HEK293 (cell line): ENCODE measurements around the gene GHRL.

Experiments
- CTCF ChIA-PET: fragments of 350-600 bp; formaldehyde crosslinking; extraction: SDS; loops from one replicate; lab custom pipeline; 2021; ENCODE audit warnings: antibody characterized with exemption; lab: Yijun Ruan, JAX
- POLR2A ChIA-PET: fragments of 300-600 bp; formaldehyde crosslinking; extraction: SDS; loops from one replicate; lab custom pipeline; 2020; ENCODE audit warnings: antibody characterized with exemption, inconsistent platforms; lab: Yijun Ruan, JAX
- H3K27ac ChIP-seq: fragments of 200-500 bp; sonication (Bioruptor generic); 2 replicates; pipeline ENCODE4 v1.5.1; 2014; ENCODE audit warnings: low read depth, low read length, control low read depth, inconsistent platforms; ENCODE audit errors: extremely low read depth
- H3K36me3 ChIP-seq, 2 experiments: fragments of 200-500 bp in 1 of 2; sonication (Bioruptor generic) in 1 of 2; 1 replicate in 1 of 2; 2 replicates in 1 of 2; pipeline ENCODE4 v1.5.1; 2014 to 2017; ENCODE audit warnings: inconsistent platforms in 2 of 2, low read length in 2 of 2; ENCODE audit not compliant: control insufficient read depth in 2 of 2, insufficient read depth in 1 of 2
- H3K4me1 ChIP-seq: fragments of 200-500 bp; sonication (Bioruptor generic); 2 replicates; pipeline ENCODE4 v1.5.1; 2014; ENCODE audit warnings: mild to moderate bottlenecking, low read length, inconsistent platforms; ENCODE audit not compliant: control insufficient read depth, insufficient read depth
- H3K4me3 ChIP-seq: 2 replicates; pipeline ENCODE4 v1.5.1; 2011; ENCODE audit warnings: low read depth, mild to moderate bottlenecking, control low read depth, low read length, moderate library complexity
- H3K9me3 ChIP-seq: fragments of 200-500 bp; sonication (Bioruptor generic); 2 replicates; pipeline ENCODE4 v1.5.1; 2014; ENCODE audit warnings: low read depth, low read length, inconsistent platforms; ENCODE audit not compliant: control insufficient read depth, insufficient read depth
- BCL11B ChIP-seq: fragments of 450-650 bp; formaldehyde crosslinking; IDR thresholded peaks from 2 replicates; pipeline ENCODE4 v1.5.1; 2016; ENCODE audit warnings: low read depth, missing biosample characterization, missing genetic modification characterization
- GLI4 ChIP-seq: fragments of 450-650 bp; formaldehyde crosslinking; IDR thresholded peaks from 2 replicates; pipeline ENCODE4 v1.5.1; 2016; ENCODE audit warnings: missing biosample characterization, missing genetic modification characterization
- GLIS2 ChIP-seq: fragments of 450-650 bp; formaldehyde crosslinking; IDR thresholded peaks from 2 replicates; pipeline ENCODE4 v1.5.1; 2016; ENCODE audit warnings: missing biosample characterization, missing genetic modification characterization
- HOXC10 ChIP-seq: sonication (generic); formaldehyde crosslinking; IDR thresholded peaks from 2 replicates; pipeline ENCODE4 v1.8.1; 2023; ENCODE audit warnings: mild to moderate bottlenecking, missing genetic modification reagents
- KLF7 ChIP-seq: fragments of 450-650 bp; formaldehyde crosslinking; IDR thresholded peaks from 2 replicates; pipeline ENCODE4 v1.5.1; 2016; ENCODE audit warnings: missing biosample characterization, missing genetic modification characterization, borderline replicate concordance
- REPIN1 ChIP-seq: fragments of 450-650 bp; formaldehyde crosslinking; IDR thresholded peaks from 2 replicates; pipeline ENCODE4 v1.5.1; 2017; ENCODE audit warnings: missing biosample characterization, missing genetic modification characterization, low read depth
- SP7 ChIP-seq: fragments of 450-650 bp; formaldehyde crosslinking; IDR thresholded peaks from 2 replicates; pipeline ENCODE4 v1.5.1; 2016; ENCODE audit warnings: missing biosample characterization, missing genetic modification characterization
- ZFP37 ChIP-seq: fragments of 450-650 bp; formaldehyde crosslinking; IDR thresholded peaks from 2 replicates; pipeline ENCODE4 v1.5.1; 2016; ENCODE audit warnings: missing biosample characterization, missing genetic modification characterization
- ZIC2 ChIP-seq: fragments of 450-650 bp; formaldehyde crosslinking; IDR thresholded peaks from 2 replicates; pipeline ENCODE4 v1.5.1; 2016; ENCODE audit warnings: missing biosample characterization, missing genetic modification characterization
- ZNF112 ChIP-seq: fragments of 450-650 bp; formaldehyde crosslinking; IDR thresholded peaks from 2 replicates; pipeline ENCODE4 v1.5.0; 2017; ENCODE audit warnings: missing biosample characterization, missing genetic modification characterization
- ZNF132 ChIP-seq: fragments of 450-650 bp; formaldehyde crosslinking; IDR thresholded peaks from 2 replicates; pipeline ENCODE4 v1.5.1; 2017; ENCODE audit warnings: missing biosample characterization, missing genetic modification characterization, borderline replicate concordance
- ZNF266 ChIP-seq: fragments of 450-650 bp; formaldehyde crosslinking; IDR thresholded peaks from 2 replicates; pipeline ENCODE4 v1.5.1; 2016; ENCODE audit warnings: missing biosample characterization, missing genetic modification characterization, low read depth
- ZNF341 ChIP-seq: fragments of 450-650 bp; formaldehyde crosslinking; IDR thresholded peaks from 2 replicates; pipeline ENCODE4; 2016; ENCODE audit warnings: low read depth, missing biosample characterization, missing genetic modification characterization
- ZNF530 ChIP-seq: fragments of 450-650 bp; formaldehyde crosslinking; IDR thresholded peaks from 2 replicates; pipeline ENCODE4 v1.5.1; 2016; ENCODE audit warnings: low read depth, missing biosample characterization, missing genetic modification characterization
- ZNF549 ChIP-seq: fragments of 450-650 bp; IDR thresholded peaks from 2 replicates; pipeline ENCODE4 v1.5.1; 2018; ENCODE audit warnings: missing biosample characterization, missing genetic modification characterization, mild to moderate bottlenecking, inconsistent platforms, moderate library complexity
- ZNF837 ChIP-seq: fragments of 450-650 bp; formaldehyde crosslinking; IDR thresholded peaks from 2 replicates; pipeline ENCODE4 v1.5.1; 2016; ENCODE audit warnings: missing biosample characterization, missing genetic modification characterization
- TF ChIP-seq, protein P1 (sequence below): fragments of 450-650 bp; formaldehyde crosslinking; IDR thresholded peaks from 2 replicates; pipeline ENCODE4 v1.5.1; 2016; ENCODE audit warnings: missing biosample characterization, missing genetic modification characterization
- TF ChIP-seq, protein P2 (sequence below): fragments of 450-650 bp; formaldehyde crosslinking; IDR thresholded peaks from 2 replicates; pipeline ENCODE4 v1.5.1; 2016; ENCODE audit warnings: missing biosample characterization, missing genetic modification characterization, low read depth
- TF ChIP-seq, protein P3 (sequence below): fragments of 450-650 bp; formaldehyde crosslinking; IDR thresholded peaks from 2 replicates; pipeline ENCODE4 v1.5.1; 2016; ENCODE audit warnings: missing biosample characterization, missing genetic modification characterization
- TF ChIP-seq, protein P4 (sequence below): fragments of 450-650 bp; formaldehyde crosslinking; IDR thresholded peaks from 2 replicates; pipeline ENCODE4 v1.5.1; 2016; ENCODE audit warnings: missing biosample characterization, missing genetic modification characterization

The GHRL gene

DNA sequence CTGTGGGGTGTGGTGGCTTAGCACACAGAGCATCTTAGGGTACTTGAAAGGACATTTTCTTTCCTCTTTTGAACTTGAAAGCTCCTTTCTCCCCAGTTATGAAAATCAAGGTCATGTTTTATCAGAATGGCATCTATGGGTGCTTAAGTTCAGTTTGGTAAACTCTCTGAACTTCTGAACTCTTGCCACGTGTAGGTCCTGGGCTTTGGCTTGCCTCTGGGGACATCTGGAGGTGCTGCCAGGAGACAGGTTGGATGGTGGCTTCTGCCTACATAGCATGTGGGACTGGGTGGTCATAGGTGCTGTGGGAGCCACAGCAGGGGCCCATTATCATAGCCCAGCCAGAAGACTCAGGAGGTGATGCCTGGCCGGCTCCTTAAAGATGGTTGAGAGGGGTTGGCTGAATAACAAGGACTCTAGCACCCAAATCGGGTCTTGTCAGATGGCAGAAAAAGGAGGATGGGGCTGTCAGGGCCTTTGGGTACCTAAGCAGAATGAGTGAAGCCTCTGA, 15.6 kb downstream of the GHRL start:
- Histone ChIP-seq H3K36me3 (peaks cover 21 to 69% of the 10 kb centered on the region in 2 experiments), H3K4me1 (peaks cover 15% of the 10 kb centered on the region), H3K4me3 (no peak overlapping the region), H3K27ac (no peak overlapping the region), H3K9me3 (no peaks in the 10 kb centered on the region)
- CTCF ChIA-PET, result interaction anchor here (1.7 kb wide), 1 partner anchor 14 kb away, joined by 6 read pairs; no protein-coding TSS in a partner anchor
- TF ChIP-seq ZNF341 (tag by site-specific recombination), result no peak
- no peak for TF ChIP-seq ZNF132 (tag by site-specific recombination)
- TF ChIP-seq ZIC2 (tag by site-specific recombination), result no peak
- TF ChIP-seq, protein P1, sequence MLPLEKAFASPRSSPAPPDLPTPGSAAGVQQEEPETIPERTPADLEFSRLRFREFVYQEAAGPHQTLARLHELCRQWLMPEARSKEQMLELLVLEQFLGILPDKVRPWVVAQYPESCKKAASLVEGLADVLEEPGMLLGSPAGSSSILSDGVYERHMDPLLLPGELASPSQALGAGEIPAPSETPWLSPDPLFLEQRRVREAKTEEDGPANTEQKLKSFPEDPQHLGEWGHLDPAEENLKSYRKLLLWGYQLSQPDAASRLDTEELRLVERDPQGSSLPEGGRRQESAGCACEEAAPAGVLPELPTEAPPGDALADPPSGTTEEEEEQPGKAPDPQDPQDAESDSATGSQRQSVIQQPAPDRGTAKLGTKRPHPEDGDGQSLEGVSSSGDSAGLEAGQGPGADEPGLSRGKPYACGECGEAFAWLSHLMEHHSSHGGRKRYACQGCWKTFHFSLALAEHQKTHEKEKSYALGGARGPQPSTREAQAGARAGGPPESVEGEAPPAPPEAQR, result no peak
- no peak for TF ChIP-seq REPIN1 (tag by site-specific recombination)
- POLR2A ChIA-PET, result interaction anchor here (0.7 kb wide), 1 partner anchor 9 kb away, joined by 5 read pairs; no protein-coding TSS in a partner anchor

DNA sequence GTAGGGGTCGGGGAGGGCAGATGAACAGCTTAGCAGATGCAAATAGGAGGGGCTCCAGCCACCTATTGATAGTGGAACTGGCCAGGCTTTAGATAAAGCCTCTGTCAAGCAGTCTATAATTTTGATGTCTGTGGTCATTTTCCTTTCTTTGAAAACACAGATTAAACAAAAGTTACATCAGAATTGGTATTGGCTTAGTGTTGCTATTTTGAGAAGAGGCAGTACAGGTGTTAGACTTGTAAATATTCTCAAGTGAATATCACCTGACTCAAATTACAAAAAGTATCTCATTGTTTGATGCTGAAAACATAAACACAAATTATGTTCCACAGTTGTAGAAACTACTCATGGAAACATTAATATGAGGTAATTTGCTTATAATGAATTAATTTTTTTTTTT, 18.1 kb downstream of the GHRL start:
- Histone ChIP-seq H3K9me3 (no peaks in the 10 kb centered on the region), H3K36me3 (peaks cover 31 to 73% of the 10 kb centered on the region in 2 experiments), H3K27ac (no peak overlapping the region), H3K4me1 (peaks cover 15% of the 10 kb centered on the region), H3K4me3 (no peak overlapping the region)
- TF ChIP-seq BCL11B (tag by site-specific recombination), result no peak
- TF ChIP-seq SP7 (tag by site-specific recombination), result 0 out of 2 replicates have a peak, but pooled peaks have one; percentile 14
- ChIA-PET CTCF (interaction anchor here (0.6 to 1.3 kb wide), 3 partner anchors 10 to 1028 kb away, joined by 3 to 8 read pairs (median 4); no protein-coding TSS in a partner anchor), POLR2A (interaction anchor here (0.5 kb wide), 1 partner anchor 109 kb away, joined by 3 read pairs; no protein-coding TSS in a partner anchor)

DNA sequence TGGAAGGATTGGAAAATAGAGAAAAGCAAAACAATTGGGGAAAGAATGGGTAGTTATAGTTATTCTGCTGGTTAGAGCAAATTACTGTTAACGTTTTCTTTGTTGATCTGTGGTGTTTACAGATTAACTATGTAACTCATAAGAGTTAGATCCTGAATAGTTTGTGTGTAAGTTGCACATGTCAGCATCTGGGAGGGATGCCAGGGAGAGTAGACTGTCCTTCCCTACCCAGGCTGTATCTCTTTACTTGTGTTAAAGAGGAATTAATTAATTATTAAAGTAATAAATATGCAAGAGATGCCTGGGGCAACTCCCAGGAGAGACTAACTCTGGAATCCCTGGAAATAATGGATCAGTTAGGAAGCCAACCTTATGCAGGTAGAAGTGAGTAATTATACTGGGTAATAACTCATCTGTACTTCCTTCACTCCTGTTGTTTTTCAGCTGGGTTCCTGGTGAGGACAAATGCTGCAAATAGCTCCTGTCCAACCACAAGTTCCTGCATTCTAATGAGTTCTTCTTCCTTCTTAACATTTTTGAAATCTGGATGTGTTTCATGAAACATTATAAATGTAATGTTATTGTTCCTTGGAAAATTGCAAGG, 18.9 kb downstream of the GHRL start:
- Histone ChIP-seq H3K4me1 (peaks cover 15% of the 10 kb centered on the region), H3K36me3 (peaks cover 31 to 73% of the 10 kb centered on the region in 2 experiments), H3K9me3 (no peaks in the 10 kb centered on the region), H3K4me3 (no peak overlapping the region), H3K27ac (no peak overlapping the region)
- POLR2A ChIA-PET, result interaction anchor here (0.5 kb wide), 1 partner anchor 109 kb away, joined by 3 read pairs; no protein-coding TSS in a partner anchor
- TF ChIP-seq ZNF549 (tag by site-specific recombination), result no peak
- TF ChIP-seq ZNF530, result no peak
- TF ChIP-seq, protein P2, sequence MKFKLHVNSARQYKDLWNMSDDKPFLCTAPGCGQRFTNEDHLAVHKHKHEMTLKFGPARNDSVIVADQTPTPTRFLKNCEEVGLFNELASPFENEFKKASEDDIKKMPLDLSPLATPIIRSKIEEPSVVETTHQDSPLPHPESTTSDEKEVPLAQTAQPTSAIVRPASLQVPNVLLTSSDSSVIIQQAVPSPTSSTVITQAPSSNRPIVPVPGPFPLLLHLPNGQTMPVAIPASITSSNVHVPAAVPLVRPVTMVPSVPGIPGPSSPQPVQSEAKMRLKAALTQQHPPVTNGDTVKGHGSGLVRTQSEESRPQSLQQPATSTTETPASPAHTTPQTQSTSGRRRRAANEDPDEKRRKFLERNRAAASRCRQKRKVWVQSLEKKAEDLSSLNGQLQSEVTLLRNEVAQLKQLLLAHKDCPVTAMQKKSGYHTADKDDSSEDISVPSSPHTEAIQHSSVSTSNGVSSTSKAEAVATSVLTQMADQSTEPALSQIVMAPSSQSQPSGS, result no peak
- TF ChIP-seq ZNF112, result no peak
- TF ChIP-seq, protein P3, sequence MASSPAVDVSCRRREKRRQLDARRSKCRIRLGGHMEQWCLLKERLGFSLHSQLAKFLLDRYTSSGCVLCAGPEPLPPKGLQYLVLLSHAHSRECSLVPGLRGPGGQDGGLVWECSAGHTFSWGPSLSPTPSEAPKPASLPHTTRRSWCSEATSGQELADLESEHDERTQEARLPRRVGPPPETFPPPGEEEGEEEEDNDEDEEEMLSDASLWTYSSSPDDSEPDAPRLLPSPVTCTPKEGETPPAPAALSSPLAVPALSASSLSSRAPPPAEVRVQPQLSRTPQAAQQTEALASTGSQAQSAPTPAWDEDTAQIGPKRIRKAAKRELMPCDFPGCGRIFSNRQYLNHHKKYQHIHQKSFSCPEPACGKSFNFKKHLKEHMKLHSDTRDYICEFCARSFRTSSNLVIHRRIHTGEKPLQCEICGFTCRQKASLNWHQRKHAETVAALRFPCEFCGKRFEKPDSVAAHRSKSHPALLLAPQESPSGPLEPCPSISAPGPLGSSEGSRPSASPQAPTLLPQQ, result no peak
- no peak for TF ChIP-seq HOXC10
- TF ChIP-seq ZNF266, result no peak
- TF ChIP-seq KLF7 (tag by site-specific recombination), result no peak
- TF ChIP-seq GLI4, result no peak
- no peak for TF ChIP-seq ZFP37 (tag by site-specific recombination)
- TF ChIP-seq ZNF837 (tag by site-specific recombination), result no peak
- no peak for TF ChIP-seq GLIS2 (tag by site-specific recombination)
- TF ChIP-seq, protein P4, sequence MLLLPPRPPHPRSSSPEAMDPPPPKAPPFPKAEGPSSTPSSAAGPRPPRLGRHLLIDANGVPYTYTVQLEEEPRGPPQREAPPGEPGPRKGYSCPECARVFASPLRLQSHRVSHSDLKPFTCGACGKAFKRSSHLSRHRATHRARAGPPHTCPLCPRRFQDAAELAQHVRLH (tag by site-specific recombination), result no peak
- CTCF ChIA-PET, result interaction anchor here (1.3 kb wide), 1 partner anchor 10 kb away, joined by 8 read pairs; no protein-coding TSS in a partner anchor
